ENCODE results near the gene GNG2.

GNG2 gene

DNA sequence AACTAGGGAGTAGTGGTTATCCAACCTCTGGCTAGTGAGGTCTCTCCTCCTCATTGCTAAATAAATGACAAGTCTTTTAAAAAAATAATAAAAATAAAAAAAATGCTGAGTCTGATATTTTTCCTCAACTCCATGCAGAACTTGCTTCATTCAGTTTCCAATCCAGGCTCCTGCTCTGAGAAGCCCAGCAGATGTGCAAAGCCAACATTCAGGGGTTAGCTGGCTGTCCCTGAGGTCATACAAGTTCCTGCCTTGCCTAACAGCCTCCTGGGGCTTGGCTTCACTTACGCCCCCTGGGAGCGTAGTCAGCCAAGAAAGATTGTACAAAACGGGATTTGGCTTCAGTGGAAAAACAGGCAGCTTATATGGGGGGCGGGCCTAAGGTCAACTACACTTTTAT lies 152.2 kb downstream of the GNG2 start:
- Histone ChIP-seq H3K79me2 (ENCODE audit: insufficient read depth, low read length) (peaks cover 4% of the 10 kb centered on the region; the same call in 1 of the 2 replicates), H3K36me3 (ENCODE audit: insufficient read depth, low read length) (peaks cover 52% of the 10 kb centered on the region), H3K4me1 (ENCODE audit: insufficient read depth, low read length) (peaks cover 35% of the 10 kb centered on the region), H2AFZ (ENCODE audit: low read depth, low read length) (no peak overlapping the region), H3K4me2 (ENCODE audit: insufficient read depth, low read length) (no peak overlapping the region), H3K27ac (ENCODE audit: low read length) (no peak overlapping the region), H4K20me1 (ENCODE audit: insufficient read depth, low read length) (no peaks in the 10 kb centered on the region), H3K9me3 (ENCODE audit: insufficient read depth, low read length, severe bottlenecking) (no peaks in the 10 kb centered on the region), H3K4me3 (ENCODE audit: low read depth in 1 of 2, low read length in 2 of 2) (no peak overlapping the region), H3K9ac (ENCODE audit: low read depth, low read length) (no peak overlapping the region), H3K27me3 (ENCODE audit: insufficient read depth, low read length, poor library complexity) (no peaks in the 10 kb centered on the region)
- no peak for TF ChIP-seq EZH2 (IDR thresholded peaks at IDR 0.05; ENCODE audit: borderline replicate concordance, low read depth, low read length, severe bottlenecking)
- TF ChIP-seq, protein P1, sequence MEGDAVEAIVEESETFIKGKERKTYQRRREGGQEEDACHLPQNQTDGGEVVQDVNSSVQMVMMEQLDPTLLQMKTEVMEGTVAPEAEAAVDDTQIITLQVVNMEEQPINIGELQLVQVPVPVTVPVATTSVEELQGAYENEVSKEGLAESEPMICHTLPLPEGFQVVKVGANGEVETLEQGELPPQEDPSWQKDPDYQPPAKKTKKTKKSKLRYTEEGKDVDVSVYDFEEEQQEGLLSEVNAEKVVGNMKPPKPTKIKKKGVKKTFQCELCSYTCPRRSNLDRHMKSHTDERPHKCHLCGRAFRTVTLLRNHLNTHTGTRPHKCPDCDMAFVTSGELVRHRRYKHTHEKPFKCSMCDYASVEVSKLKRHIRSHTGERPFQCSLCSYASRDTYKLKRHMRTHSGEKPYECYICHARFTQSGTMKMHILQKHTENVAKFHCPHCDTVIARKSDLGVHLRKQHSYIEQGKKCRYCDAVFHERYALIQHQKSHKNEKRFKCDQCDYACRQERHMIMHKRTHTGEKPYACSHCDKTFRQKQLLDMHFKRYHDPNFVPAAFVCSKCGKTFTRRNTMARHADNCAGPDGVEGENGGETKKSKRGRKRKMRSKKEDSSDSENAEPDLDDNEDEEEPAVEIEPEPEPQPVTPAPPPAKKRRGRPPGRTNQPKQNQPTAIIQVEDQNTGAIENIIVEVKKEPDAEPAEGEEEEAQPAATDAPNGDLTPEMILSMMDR (IDR thresholded peaks at IDR 0.05; ENCODE audit: borderline replicate concordance, extremely low read depth, low read length, poor library complexity, severe bottlenecking), result no peak
- no peak for ATAC-seq (ENCODE audit: insufficient read depth, low read depth)
- no peak for DNase-seq

DNA sequence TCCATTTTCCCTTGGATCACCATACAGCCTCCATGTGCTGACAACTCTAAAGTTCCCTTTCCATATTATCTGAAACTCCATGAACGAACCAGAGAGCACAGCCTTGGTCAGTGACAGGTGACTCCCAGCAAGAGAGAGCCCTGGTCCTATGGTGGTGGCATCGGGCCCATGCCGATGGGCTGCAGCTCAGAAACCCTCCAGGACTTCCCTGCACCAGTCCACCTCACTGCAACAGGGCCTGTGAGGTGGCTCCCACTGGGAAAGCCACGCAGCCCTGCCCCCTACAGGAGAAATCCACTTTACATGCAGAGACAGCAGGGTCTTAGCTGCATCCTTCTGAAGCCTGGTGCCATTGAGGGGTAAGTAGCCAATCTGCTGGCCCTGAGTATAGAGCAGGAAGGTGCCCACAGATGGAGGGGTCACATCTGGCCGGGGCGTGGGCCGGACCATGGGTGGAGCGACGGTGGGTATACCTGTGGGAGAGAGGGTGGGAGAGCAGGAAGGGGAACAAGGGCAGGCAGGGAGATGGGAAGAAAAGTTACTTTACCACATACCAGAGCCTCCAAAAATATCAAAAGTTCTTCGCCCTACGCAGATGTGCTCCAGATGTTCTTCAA lies 153.7 kb downstream of the GNG2 start:
- DNase-seq (peak; percentile 39), ATAC-seq (ENCODE audit: insufficient read depth, low read depth) (peak; percentile 50)
- Histone ChIP-seq H3K36me3 (ENCODE audit: insufficient read depth, low read length) (peaks cover 41% of the 10 kb centered on the region), H3K27me3 (ENCODE audit: insufficient read depth, low read length, poor library complexity) (no peaks in the 10 kb centered on the region), H4K20me1 (ENCODE audit: insufficient read depth, low read length) (no peaks in the 10 kb centered on the region), H3K4me3 (ENCODE audit: low read depth in 1 of 2, low read length in 2 of 2) (no peak overlapping the region), H3K9me3 (ENCODE audit: insufficient read depth, low read length, severe bottlenecking) (no peaks in the 10 kb centered on the region), H3K4me2 (ENCODE audit: insufficient read depth, low read length) (no peak overlapping the region), H3K27ac (ENCODE audit: low read length) (peak overlapping the region; percentile 48), H3K79me2 (ENCODE audit: insufficient read depth, low read length) (no peaks in the 10 kb centered on the region), H3K4me1 (ENCODE audit: insufficient read depth, low read length) (peaks cover 49% of the 10 kb centered on the region), H2AFZ (ENCODE audit: low read depth, low read length) (no peak overlapping the region), H3K9ac (ENCODE audit: low read depth, low read length) (no peak overlapping the region)
- no peak for TF ChIP-seq EZH2 (IDR thresholded peaks at IDR 0.05; ENCODE audit: borderline replicate concordance, low read depth, low read length, severe bottlenecking)
- TF ChIP-seq, protein P1 (IDR thresholded peaks at IDR 0.05; ENCODE audit: borderline replicate concordance, extremely low read depth, low read length, poor library complexity, severe bottlenecking), result peak; percentile 64

DNA sequence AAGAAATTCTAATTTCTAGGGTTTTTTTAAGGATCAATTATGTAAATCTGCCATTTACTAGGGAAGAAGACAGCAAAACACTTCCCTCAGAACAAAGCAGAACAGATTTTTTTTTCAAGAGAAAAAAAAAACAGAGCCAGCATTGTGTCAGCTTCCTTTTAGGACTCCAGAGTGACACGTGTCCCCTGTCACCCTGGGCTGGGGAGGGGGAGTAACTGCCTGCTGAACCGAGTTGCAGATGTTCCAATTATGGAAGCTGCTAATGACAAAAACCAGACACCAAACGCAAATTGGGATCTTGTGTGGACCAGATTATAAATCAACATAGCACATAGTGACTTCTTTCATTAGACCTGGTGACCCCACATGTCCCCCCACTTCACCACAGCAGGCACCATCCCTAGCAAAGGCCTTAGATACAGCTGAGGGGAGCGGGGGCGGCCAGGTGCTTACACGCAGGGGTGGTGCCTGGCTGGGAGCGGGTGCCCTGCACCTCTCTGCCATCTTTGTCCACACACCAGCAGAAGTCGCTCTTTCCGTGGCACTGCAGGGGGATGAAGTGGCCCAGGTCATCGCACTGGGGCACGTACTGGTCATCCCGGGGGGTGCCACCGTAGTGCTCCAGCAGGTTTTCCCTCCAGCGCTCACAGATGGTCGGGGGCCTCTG lies 154.3 kb downstream of the GNG2 start:
- DNase-seq (peak; percentile 54), ATAC-seq (ENCODE audit: insufficient read depth, low read depth) (peak; percentile 37; the same call in 2 of the 3 replicates)
- no peaks in the 10 kb centered on the region for H4K20me1 ChIP-seq (ENCODE audit: insufficient read depth, low read length)
- no peak overlapping the region for H3K9ac ChIP-seq (ENCODE audit: low read depth, low read length)
- H3K27me3 ChIP-seq (ENCODE audit: insufficient read depth, low read length, poor library complexity), result no peaks in the 10 kb centered on the region
- peaks cover 34% of the 10 kb centered on the region for H3K36me3 ChIP-seq (ENCODE audit: insufficient read depth, low read length)
- H3K4me2 ChIP-seq (ENCODE audit: insufficient read depth, low read length), result no peak overlapping the region
- peaks cover 56% of the 10 kb centered on the region for H3K4me1 ChIP-seq (ENCODE audit: insufficient read depth, low read length)
- H3K79me2 ChIP-seq (ENCODE audit: insufficient read depth, low read length), result 0 out of 2 replicates have a peak, but pooled peaks cover 1% of the 10 kb centered on the region
- H2AFZ ChIP-seq (ENCODE audit: low read depth, low read length), result no peak overlapping the region
- H3K9me3 ChIP-seq (ENCODE audit: insufficient read depth, low read length, severe bottlenecking), result no peaks in the 10 kb centered on the region
- H3K27ac ChIP-seq (ENCODE audit: low read length), result peak overlapping the region; percentile 52
- H3K4me3 ChIP-seq (ENCODE audit: low read depth in 1 of 2, low read length in 2 of 2), result no peak overlapping the region
- TF ChIP-seq EZH2 (IDR thresholded peaks at IDR 0.05; ENCODE audit: borderline replicate concordance, low read depth, low read length, severe bottlenecking), result no peak
- TF ChIP-seq, protein P1 (IDR thresholded peaks at IDR 0.05; ENCODE audit: borderline replicate concordance, extremely low read depth, low read length, poor library complexity, severe bottlenecking), result no peak
